Thyroid gland (tissue), 4 donors: Measurements from ENCODE around the gene TMEM121B. TPM values are rescaled to one million over a fixed set of nuclear protein-coding genes. Genes with fewer than 3 reads are reported as not detected.
A peak's percentile ranks its signal among the peaks of the same experiment; 100 is the strongest.

Experiments
- DNase-seq, 2 donors: peaks; one replicate each; pipeline ENCODE4 v3.0.0-alpha.2; 2019
- H3K27ac ChIP-seq, 3 donors: fragments of 200-600 bp; sonication (generic); 1 replicate in 2 of 3; 2 replicates in 1 of 3; pipeline ENCODE4 v1.5.1; 2016 to 2019; ENCODE audit warnings: mild to moderate bottlenecking in 1 of 3, moderate library complexity in 1 of 3
- H3K27me3 ChIP-seq: fragments of 200-600 bp; sonication (generic); one replicate; pipeline ENCODE4 v1.5.1; 2019
- H3K36me3 ChIP-seq, 2 donors: fragments of 200-600 bp; sonication (generic); one replicate each; pipeline ENCODE4 v1.5.1; 2016 to 2019
- H3K4me1 ChIP-seq, 2 donors: fragments of 200-600 bp; sonication (generic); one replicate each; pipeline ENCODE4 v1.5.1; 2017 to 2019
- H3K4me3 ChIP-seq, 3 donors: fragments of 200-600 bp; sonication (generic); replicated peaks in 1 of 3; 1 replicate in 2 of 3; 2 replicates in 1 of 3; pipeline ENCODE4 v1.5.1; 2016; ENCODE audit warnings: mild to moderate bottlenecking in 1 of 3
- H3K9me3 ChIP-seq: fragments of 200-600 bp; sonication (generic); one replicate; pipeline ENCODE4 v1.5.1; 2017
- POLR2A ChIP-seq, 2 donors: fragments of 450-650 bp; IDR thresholded peaks; one replicate each; pipeline ENCODE4 v1.6.1; 2017; ENCODE audit warnings: antibody characterized with exemption in 2 of 2, mild to moderate bottlenecking in 2 of 2, moderate library complexity in 1 of 2
- WGBS, 2 donors: methylation state at CpG; one replicate each; pipeline ENCODE4 v1.1.5; 2017; 5-methylcytosine and 5-hydroxymethylcytosine counted together
- intact Hi-C: fragments of 100-400 bp; cut with DNase I; formaldehyde crosslinking; loops from one replicate; pipeline ENCODE4 v1.15.1; 2023
- total RNA-seq, 4 donors: library from RNA; depleted of rRNA; stranded (reverse); fragments of >200 nt; gene quantifications; one replicate each; pipeline ENCODE4 v1.2.3, GENCODE V29; 2016
- TF ChIP-seq, protein P1 (sequence below), 6 experiments: fragments of 200-600 bp in 3 of 6; fragments of 450-650 bp in 3 of 6; sonication (generic) in 3 of 6; IDR thresholded peaks; one replicate each; pipeline ENCODE4 v1.5.1; 2016 to 2019; ENCODE audit warnings: antibody characterized with exemption in 6 of 6, mild to moderate bottlenecking in 2 of 6, inconsistent platforms in 1 of 6, moderate library complexity in 1 of 6

The TMEM121B gene
- total RNA-seq: under 1 TPM in 2 of 4 donors, not detected in 2; 0.10 to 0.17 TPM

DNA sequence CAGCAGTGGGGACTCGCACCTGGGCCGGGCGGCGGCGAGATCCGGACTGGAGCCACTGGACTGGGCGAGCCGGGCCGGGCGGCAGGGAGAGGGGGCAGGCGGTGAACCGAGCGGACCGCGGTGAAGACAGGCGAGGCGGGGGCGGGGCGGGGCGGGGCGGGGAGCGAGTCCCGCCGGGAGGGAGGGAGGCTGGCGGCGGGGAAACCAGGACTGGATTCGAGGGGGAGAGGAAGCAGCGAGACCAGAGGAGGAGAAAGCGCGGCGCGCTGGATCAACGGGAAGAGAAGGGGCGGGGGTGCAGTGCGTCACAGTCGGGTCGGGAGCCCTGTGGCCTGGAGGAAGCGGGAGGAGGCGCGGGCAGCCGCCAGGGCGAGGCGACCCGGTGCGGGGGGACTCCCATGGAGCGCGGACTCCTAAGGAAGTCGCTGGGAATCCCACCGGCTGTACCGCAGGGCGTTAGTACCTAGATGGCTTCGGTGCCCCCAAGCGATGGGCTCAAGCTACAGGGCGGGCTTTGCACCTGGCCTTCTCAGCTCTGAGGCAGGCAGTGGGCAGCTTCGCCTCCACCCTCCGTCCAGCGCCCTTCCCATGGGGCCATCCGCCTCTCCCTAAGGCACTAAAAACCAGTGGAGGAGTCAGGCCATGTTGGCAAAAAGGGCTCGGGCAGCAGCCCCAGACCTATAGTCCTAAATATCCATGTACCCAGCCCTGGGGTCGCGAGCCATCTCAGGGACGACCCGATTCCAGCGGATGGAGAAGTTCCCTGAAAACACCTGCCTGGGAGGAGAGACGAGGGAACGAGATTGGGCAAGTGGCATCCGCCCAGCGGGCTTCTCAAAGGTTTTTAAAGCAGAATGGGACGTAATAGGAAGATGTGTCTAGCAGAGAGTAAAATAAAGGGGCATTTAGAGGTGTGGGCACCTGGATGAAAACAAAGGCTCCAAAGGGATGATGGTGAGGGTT, at the start of gene TMEM121B:
TSS of gene TMEM121B (minus strand) at position 128 of the 963 bp plus-strand sequence. CDS start 233 bp downstream, outside the sequence.
- H3K36me3 ChIP-seq: no peaks in the 10 kb centered on the region
- H3K27ac ChIP-seq: no peak within 1 kb of the TSS
- peak; percentile 26 to 44 for DNase-seq
- intact Hi-C loops: no loop called here
- H3K27me3 ChIP-seq: no peaks in the 10 kb centered on the region
- WGBS, 2 donors: 5 to 11% methylated on average over 37 to 52 of the region's 69 CpGs
- H3K4me3 ChIP-seq: peak within 1 kb of the TSS in 1 of 3 donors; percentile 42
- peaks cover 4 to 13% of the 10 kb centered on the region in 2 donors for H3K4me1 ChIP-seq
- TF ChIP-seq, protein P1, sequence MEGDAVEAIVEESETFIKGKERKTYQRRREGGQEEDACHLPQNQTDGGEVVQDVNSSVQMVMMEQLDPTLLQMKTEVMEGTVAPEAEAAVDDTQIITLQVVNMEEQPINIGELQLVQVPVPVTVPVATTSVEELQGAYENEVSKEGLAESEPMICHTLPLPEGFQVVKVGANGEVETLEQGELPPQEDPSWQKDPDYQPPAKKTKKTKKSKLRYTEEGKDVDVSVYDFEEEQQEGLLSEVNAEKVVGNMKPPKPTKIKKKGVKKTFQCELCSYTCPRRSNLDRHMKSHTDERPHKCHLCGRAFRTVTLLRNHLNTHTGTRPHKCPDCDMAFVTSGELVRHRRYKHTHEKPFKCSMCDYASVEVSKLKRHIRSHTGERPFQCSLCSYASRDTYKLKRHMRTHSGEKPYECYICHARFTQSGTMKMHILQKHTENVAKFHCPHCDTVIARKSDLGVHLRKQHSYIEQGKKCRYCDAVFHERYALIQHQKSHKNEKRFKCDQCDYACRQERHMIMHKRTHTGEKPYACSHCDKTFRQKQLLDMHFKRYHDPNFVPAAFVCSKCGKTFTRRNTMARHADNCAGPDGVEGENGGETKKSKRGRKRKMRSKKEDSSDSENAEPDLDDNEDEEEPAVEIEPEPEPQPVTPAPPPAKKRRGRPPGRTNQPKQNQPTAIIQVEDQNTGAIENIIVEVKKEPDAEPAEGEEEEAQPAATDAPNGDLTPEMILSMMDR (IDR thresholded peaks at IDR 0.05): no peak
- TF ChIP-seq POLR2A (IDR thresholded peaks at IDR 0.05): no peak
- H3K9me3 ChIP-seq: no peaks in the 10 kb centered on the region

DNA sequence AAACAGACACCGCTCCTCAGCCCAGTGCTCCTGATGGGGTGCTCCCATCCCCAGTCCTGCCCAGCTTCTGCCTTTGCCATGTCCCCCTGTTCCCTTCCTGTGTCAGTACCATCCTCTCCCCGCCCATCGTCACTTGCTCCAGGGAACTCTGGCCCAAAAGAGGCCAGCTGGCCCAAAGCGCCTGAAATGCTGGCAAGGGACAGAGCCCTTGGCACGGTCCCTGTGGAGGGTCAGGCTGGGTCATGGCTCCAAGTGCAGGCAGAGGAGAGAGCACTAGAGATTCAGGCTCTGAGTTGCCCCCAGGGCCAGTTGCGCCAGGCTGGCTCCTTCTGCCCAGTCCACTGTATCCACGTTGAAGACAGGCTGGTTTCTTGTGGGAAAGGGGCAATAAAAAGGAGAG, 46.3 kb upstream of the TMEM121B start:
- no peaks in the 10 kb centered on the region for H3K27me3 ChIP-seq
- no peaks in the 10 kb centered on the region for H3K36me3 ChIP-seq
- H3K9me3 ChIP-seq: no peaks in the 10 kb centered on the region
- intact Hi-C loops: loop anchor here (5.0 kb wide), 1 partner anchor 90 kb away; no protein-coding TSS in a partner anchor
- no peak overlapping the region for H3K27ac ChIP-seq
- TF ChIP-seq POLR2A (IDR thresholded peaks at IDR 0.05): no peak
- TF ChIP-seq, protein P1 (IDR thresholded peaks at IDR 0.05): no peak
- peaks cover 0 to 13% of the 10 kb centered on the region in 2 donors for H3K4me1 ChIP-seq
- DNase-seq: peak; percentile 27 to 40
- H3K4me3 ChIP-seq: no peak overlapping the region
- WGBS, 2 donors: 45% methylated on average over 6 to 7 of the region's 7 CpGs

DNA sequence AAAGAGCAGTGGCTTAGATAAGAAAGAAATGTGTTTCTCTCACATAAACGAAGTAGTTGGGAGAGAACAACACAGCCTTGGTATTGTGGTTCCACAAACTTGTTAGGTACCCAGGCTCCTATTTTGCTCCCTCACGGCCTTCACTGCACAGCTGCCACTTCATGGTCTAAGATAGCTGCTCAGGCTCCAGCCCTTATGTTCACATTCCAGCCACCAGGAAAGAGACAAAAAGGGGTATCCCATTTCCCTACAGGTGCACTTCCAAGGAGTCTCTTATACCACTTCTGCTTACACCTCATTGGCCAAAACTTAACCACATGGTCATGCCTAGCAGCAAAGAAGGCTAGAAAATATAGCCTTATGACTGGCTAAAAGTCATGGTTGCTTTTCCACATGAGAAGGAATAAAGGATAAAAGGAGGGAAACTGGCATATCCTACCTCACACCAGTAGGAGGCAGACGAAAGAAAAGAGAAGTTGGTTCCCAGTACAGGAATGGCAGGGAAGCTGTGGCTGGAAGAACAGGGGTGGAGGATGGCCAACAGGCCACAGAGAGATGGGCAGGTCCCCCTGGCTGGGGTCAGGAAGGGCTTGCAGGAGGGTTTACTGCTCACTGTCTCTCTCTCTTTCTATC, 43.3 kb upstream of the TMEM121B start:
- DNase-seq: no peak
- H3K9me3 ChIP-seq: no peaks in the 10 kb centered on the region
- H3K36me3 ChIP-seq: no peaks in the 10 kb centered on the region
- H3K4me3 ChIP-seq: no peak overlapping the region
- 90 to 95% methylated on average over 3 of the region's 3 CpGs for WGBS, 2 donors
- no peaks in the 10 kb centered on the region for H3K27me3 ChIP-seq
- intact Hi-C loops: loop anchor here (5.0 kb wide), 1 partner anchor 87 kb away; no protein-coding TSS in a partner anchor
- H3K4me1 ChIP-seq: peaks cover 6 to 7% of the 10 kb centered on the region in 2 donors
- no peak for TF ChIP-seq POLR2A (IDR thresholded peaks at IDR 0.05)
- TF ChIP-seq, protein P1 (IDR thresholded peaks at IDR 0.05): no peak
- H3K27ac ChIP-seq: no peak overlapping the region

DNA sequence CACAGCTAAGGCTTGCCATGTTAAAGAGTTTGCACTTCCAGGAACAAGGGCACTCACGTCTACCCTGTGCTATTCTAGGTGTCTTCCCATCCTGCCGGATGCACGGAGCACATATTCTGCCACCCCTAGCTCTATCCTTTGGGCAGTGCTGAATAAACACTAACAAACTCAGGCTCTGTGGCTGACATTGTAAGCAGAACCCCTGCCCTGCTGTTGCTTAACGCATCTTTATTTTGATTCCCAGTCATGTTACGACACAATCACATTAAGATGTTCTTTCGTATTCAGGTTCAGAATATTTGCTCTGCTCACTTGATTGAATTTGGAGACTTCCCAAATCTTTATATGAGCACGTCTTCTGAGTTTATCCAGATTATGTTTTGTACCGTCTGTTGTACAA, 41.6 kb upstream of the TMEM121B start:
- Histone ChIP-seq H3K36me3 (no peaks in the 10 kb centered on the region), H3K9me3 (no peaks in the 10 kb centered on the region), H3K4me3 (no peak overlapping the region), H3K4me1 (peaks cover 13% of the 10 kb centered on the region in 2 donors), H3K27ac (no peak overlapping the region), H3K27me3 (no peaks in the 10 kb centered on the region)
- TF ChIP-seq, protein P1 (IDR thresholded peaks at IDR 0.05): no peak
- no peak for TF ChIP-seq POLR2A (IDR thresholded peaks at IDR 0.05)
- 68 to 84% methylated on average over 8 of the region's 8 CpGs for WGBS, 2 donors
- DNase-seq: no peak
- intact Hi-C loops: no loop called here
